GM18511 (cell line): Measurements from ENCODE around the gene SERPINA3.

Experiments
- ATAC-seq: cut with Tn5 transposase; IDR thresholded peaks from one replicate; pipeline ENCODE4 v1.9.1; 2021; ENCODE audit warnings: mild to moderate bottlenecking, moderate library complexity; ENCODE audit not compliant: unreplicated experiment

Gene SERPINA3

GRCh38 chr14:94650806-94651805 lies 38.9 kb downstream of the SERPINA3 start:
- no peak for ATAC-seq

- ATAC-seq: no peak
Observed at GRCh38 chr14:94653321-94653720, 41.1 kb downstream of the SERPINA3 start.

- ATAC-seq: no peak
Observed at GRCh38 chr14:94654071-94654861, 42.1 kb downstream of the SERPINA3 start.

- ATAC-seq: no peak
Observed at GRCh38 chr14:94655169-94655710, 43.0 kb downstream of the SERPINA3 start.

GRCh38 chr14:94656043-94656442 lies 43.9 kb downstream of the SERPINA3 start:
- no peak for ATAC-seq

- no peak for ATAC-seq
Observed at GRCh38 chr14:94659256-94659655, 47.1 kb downstream of the SERPINA3 start.

GRCh38 chr14:94659901-94660300 lies 47.7 kb downstream of the SERPINA3 start:
- no peak for ATAC-seq

GRCh38 chr14:94660306-94660946 lies 48.2 kb downstream of the SERPINA3 start:
- ATAC-seq: no peak

- ATAC-seq: no peak
Observed at GRCh38 chr14:94663538-94663937, 51.3 kb downstream of the SERPINA3 start.

- ATAC-seq: no peak
Observed at GRCh38 chr14:94663965-94664704, 51.9 kb downstream of the SERPINA3 start.

- ATAC-seq: no peak
Observed at GRCh38 chr14:94665121-94665520, 52.9 kb downstream of the SERPINA3 start.

- no peak for ATAC-seq
Observed at GRCh38 chr14:94665544-94665943, 53.4 kb downstream of the SERPINA3 start.

GRCh38 chr14:94670692-94671285 lies 58.6 kb downstream of the SERPINA3 start:
- ATAC-seq: no peak

GRCh38 chr14:94671870-94672444 lies 59.8 kb downstream of the SERPINA3 start:
- ATAC-seq: no peak

- no peak for ATAC-seq
Observed at GRCh38 chr14:94673071-94673470, 60.9 kb downstream of the SERPINA3 start.
